ENCODE results near the gene ST6GAL1. TPM values are rescaled to one million over a fixed set of nuclear protein-coding genes. Genes with fewer than 3 reads are reported as not detected.

The ST6GAL1 gene
- total and polyA plus RNA-seq, 4 donors = 15.1 to 113 (median 60.4) TPM

DNA sequence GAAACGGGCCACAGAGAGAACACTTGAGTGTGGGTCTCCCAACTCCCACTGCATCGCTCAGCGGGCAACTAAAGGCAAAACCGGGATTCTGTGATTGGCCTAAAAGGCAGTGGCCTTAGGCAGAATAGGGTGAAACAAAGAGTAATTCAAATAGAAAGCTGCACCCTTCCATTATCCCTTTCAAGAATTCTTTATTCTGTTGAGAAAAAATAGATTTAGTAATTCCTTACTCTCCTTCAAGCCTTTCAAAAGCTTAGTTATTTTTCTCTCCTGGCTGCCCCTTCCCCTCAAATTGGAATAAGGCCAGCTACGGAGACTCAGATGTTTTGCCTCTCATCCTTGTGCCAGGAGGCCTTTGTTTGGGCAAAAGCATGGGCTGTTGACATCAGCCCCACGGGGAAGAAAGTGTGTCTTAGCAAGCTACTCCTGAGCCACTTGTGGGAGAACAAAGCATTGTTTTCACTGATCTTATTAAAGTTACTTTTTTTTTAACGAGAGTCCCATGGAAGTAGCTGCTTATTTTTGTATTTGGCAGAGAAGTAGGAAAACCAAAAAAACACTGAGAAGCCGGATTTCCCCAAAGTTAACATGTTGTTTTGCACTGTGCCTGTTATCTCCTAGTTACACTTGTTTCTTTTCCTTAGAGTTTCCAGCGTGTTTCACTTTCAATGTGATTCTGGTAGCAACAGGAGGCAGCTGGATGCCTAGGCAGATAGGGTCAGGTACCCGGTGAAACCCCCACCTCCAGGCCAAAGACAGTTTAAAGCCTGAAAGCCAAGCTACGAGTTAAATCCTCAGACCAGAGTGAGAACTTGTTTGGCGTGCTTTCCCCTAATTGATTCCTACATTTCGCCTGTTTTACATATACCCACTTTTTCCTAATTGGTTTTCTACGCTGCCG is 2.2 kb downstream of the ST6GAL1 start:
- Histone ChIP-seq H3K27ac (ENCODE audit: low read depth in 1 of 2, low read length in 1 of 2) (peak overlapping the region; percentile 90 to 91), H3K36me3 (ENCODE audit: control insufficient read depth in 4 of 4, insufficient read depth in 4 of 4, low read length in 4 of 4) (peaks cover 0 to 5% (median 0%) of the 10 kb centered on the region in 4 donors), H3K27me3 (ENCODE audit: control insufficient read depth in 3 of 3, insufficient read depth in 3 of 3, low read length in 2 of 3) (peaks cover 0 to 3% (median 0%) of the 10 kb centered on the region in 3 donors), H3K9me3 (ENCODE audit: control insufficient read depth in 4 of 4, insufficient read depth in 3 of 4, low read length in 3 of 4) (no peaks in the 10 kb centered on the region), H3K4me1 (ENCODE audit: control insufficient read depth in 5 of 5, insufficient read depth in 5 of 5, low read length in 5 of 5) (peaks cover 0 to 13% (median 6%) of the 10 kb centered on the region in 5 donors), H3K9ac (ENCODE audit: insufficient read depth in 1 of 2, low read length in 2 of 2) (peak overlapping the region; percentile 68 to 70), H3K4me3 (peak overlapping the region; percentile 94)
- DNase-seq = peak in 2 of 3 donors; percentile 50 to 51
- WGBS, 2 donors = 28 to 31% methylated on average over 15 of the region's 15 CpGs
- no peak for ATAC-seq (ENCODE audit: insufficient read depth, low FRiP score)
- TF ChIP-seq, protein P1, sequence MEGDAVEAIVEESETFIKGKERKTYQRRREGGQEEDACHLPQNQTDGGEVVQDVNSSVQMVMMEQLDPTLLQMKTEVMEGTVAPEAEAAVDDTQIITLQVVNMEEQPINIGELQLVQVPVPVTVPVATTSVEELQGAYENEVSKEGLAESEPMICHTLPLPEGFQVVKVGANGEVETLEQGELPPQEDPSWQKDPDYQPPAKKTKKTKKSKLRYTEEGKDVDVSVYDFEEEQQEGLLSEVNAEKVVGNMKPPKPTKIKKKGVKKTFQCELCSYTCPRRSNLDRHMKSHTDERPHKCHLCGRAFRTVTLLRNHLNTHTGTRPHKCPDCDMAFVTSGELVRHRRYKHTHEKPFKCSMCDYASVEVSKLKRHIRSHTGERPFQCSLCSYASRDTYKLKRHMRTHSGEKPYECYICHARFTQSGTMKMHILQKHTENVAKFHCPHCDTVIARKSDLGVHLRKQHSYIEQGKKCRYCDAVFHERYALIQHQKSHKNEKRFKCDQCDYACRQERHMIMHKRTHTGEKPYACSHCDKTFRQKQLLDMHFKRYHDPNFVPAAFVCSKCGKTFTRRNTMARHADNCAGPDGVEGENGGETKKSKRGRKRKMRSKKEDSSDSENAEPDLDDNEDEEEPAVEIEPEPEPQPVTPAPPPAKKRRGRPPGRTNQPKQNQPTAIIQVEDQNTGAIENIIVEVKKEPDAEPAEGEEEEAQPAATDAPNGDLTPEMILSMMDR (IDR thresholded peaks at IDR 0.05; ENCODE audit: control extremely low read depth, extremely low read depth) = no peak

DNA sequence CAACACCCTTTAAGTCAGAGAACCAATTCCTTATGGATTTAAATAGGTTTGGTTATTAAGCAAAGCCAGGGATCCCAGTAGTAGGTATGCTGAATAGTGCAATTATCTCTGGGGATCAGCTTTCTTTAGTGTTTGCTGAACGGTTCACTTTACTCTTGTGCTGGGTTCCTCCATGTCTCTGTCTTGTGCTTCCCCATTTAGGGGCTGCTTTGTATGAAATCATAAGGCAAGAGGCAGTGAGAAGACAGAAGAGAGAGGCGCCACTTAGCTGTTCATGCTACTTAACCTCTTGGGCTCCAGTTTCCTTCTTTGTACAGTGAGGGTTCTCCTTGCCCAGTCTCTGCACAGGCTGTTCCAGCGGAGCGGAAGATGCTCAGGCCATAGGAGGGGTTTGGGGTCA is 3.5 kb downstream of the ST6GAL1 start:
- DNase-seq (no peak), ATAC-seq (ENCODE audit: insufficient read depth, low FRiP score) (no peak)
- H3K4me3 ChIP-seq = no peak overlapping the region
- H3K36me3 ChIP-seq (ENCODE audit: control insufficient read depth in 4 of 4, insufficient read depth in 4 of 4, low read length in 4 of 4) = peaks cover 0 to 5% (median 0%) of the 10 kb centered on the region in 4 donors
- peaks cover 0 to 13% (median 6%) of the 10 kb centered on the region in 5 donors for H3K4me1 ChIP-seq (ENCODE audit: control insufficient read depth in 5 of 5, insufficient read depth in 5 of 5, low read length in 5 of 5)
- 53 to 84% methylated on average over 4 of the region's 4 CpGs for WGBS, 2 donors
- H3K9me3 ChIP-seq (ENCODE audit: control insufficient read depth in 4 of 4, insufficient read depth in 3 of 4, low read length in 3 of 4) = no peaks in the 10 kb centered on the region
- peak overlapping the region; percentile 9 to 91 for H3K27ac ChIP-seq (ENCODE audit: low read depth in 1 of 2, low read length in 1 of 2)
- peaks cover 0 to 3% (median 0%) of the 10 kb centered on the region in 3 donors for H3K27me3 ChIP-seq (ENCODE audit: control insufficient read depth in 3 of 3, insufficient read depth in 3 of 3, low read length in 2 of 3)
- no peak overlapping the region for H3K9ac ChIP-seq (ENCODE audit: insufficient read depth in 1 of 2, low read length in 2 of 2)
- TF ChIP-seq, protein P1 (IDR thresholded peaks at IDR 0.05; ENCODE audit: control extremely low read depth, extremely low read depth) = no peak

DNA sequence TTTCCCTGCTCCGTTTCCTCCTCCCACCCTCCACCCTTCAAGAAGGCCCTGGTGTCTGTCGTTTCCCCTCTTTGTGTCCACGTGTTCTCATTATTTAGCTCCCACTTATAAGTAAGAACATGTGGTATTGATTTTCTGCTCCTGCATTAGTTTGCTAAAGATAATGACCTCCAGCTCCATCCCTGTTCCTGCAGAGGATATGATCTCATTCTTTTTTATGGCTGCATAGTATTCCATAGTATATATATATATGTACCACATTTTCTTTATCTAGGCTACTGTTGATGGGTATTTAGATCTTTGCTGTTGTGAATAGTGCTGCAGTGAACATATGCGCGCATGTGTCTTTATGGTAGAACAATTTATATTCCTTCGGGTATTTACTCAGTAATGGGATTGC is 4.8 kb downstream of the ST6GAL1 start:
- TF ChIP-seq, protein P1 (IDR thresholded peaks at IDR 0.05; ENCODE audit: control extremely low read depth, extremely low read depth) = no peak
- DNase-seq (no peak), ATAC-seq (ENCODE audit: insufficient read depth, low FRiP score) (no peak)
- Histone ChIP-seq H3K9ac (ENCODE audit: insufficient read depth in 1 of 2, low read length in 2 of 2) (no peak overlapping the region), H3K9me3 (ENCODE audit: control insufficient read depth in 4 of 4, insufficient read depth in 3 of 4, low read length in 3 of 4) (no peaks in the 10 kb centered on the region), H3K4me1 (ENCODE audit: control insufficient read depth in 5 of 5, insufficient read depth in 5 of 5, low read length in 5 of 5) (peaks cover 0 to 16% (median 11%) of the 10 kb centered on the region in 5 donors), H3K27ac (ENCODE audit: low read depth in 1 of 2, low read length in 1 of 2) (peak overlapping the region in 1 of 2 donors; percentile 22), H3K36me3 (ENCODE audit: control insufficient read depth in 4 of 4, insufficient read depth in 4 of 4, low read length in 4 of 4) (peaks cover 0 to 5% (median 0%) of the 10 kb centered on the region in 4 donors), H3K4me3 (no peak overlapping the region), H3K27me3 (ENCODE audit: control insufficient read depth in 3 of 3, insufficient read depth in 3 of 3, low read length in 2 of 3) (no peaks in the 10 kb centered on the region)
- 98% methylated on average over 6 of the region's 6 CpGs for WGBS, 2 donors

Data from lung (tissue), 12 donors.